Smooth muscle cell of trachea (primary cell): ENCODE measurements around the gene HEPHL1. TPM values are rescaled to one million over a fixed set of nuclear protein-coding genes. Genes with fewer than 3 reads are reported as not detected.

Source experiments
- total RNA-seq: library from RNA; depleted of rRNA; stranded (reverse); fragments of >200 nt; gene quantifications from 2 replicates; pipeline ENCODE4 v1.2.1, GENCODE V29; 2014

HEPHL1 gene, protein sequence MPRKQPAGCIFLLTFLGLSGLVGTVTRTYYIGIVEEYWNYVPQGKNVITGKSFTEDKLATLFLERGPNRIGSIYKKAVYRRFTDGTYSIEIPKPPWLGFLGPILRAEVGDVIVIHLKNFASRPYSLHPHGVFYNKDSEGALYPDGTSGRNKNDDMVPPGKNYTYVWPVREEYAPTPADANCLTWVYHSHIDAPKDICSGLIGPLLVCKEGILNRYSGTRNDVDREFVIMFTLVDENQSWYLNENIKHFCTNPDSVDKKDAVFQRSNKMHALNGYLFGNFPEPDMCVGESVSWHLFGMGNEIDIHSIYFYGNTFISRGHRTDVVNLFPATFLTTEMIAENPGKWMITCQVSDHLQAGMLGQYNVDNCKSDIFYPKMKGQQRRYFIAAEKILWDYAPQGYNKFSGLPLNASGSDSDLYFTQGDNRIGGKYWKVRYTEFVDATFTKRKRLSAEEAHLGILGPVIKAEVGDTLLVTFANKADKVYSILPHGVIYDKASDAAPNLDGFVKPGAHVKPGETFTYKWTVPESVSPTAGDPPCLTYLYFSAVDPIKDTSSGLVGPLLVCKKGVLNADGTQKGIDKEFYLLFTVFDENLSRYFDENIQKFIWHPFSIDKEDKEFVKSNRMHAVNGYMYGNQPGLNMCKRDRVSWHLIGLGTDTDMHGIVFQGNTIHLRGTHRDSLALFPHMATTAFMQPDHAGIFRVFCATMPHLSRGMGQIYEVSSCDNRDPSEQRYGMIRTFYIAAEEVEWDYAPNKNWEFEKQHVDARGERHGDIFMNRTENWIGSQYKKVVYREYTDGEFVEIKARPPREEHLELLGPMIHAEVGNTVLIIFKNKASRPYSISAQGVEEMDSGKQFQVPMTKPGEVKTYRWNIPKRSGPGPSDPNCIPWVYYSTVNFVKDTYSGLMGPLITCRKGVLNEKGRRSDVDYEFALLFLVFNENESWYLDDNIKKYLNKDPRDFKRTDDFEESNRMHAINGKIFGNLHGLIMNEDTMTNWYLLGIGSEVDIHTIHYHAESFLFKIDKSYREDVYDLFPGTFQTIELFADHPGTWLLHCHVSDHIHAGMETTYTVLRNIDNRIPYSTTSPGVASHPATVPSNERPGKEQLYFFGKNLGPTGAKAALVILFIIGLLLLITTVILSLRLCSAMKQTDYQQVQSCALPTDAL
- not detected in 2 replicates for total RNA-seq

GRCh38 chr11:94020777-94021481, at the start of gene HEPHL1:
Gene HEPHL1, plus strand, starts transcription at chr11:94021354. Its CDS starts 15 bp downstream, at chr11:94021369.

GRCh38 chr11:94128746-94129511, 107.8 kb downstream of the HEPHL1 start, which contains the start of gene PANX1:
Gene PANX1, plus strand, starts transcription at chr11:94128841. Its CDS starts 472 bp downstream, at chr11:94129313.

Other genes with a start within 250 kb of the HEPHL1 start
- 21.0 and 30.5 TPM in 2 replicates for gene MED17, start 237.1 kb upstream of the HEPHL1 start, total RNA-seq
- under 0.01 TPM in 1 of 2 replicates, not detected in the other for gene VSTM5, start 170.7 kb upstream of the HEPHL1 start, total RNA-seq
- 36.2 and 52.1 TPM in 2 replicates for gene PANX1, start 107.5 kb downstream of the HEPHL1 start, total RNA-seq